NCI-H1694 (cell line): ENCODE data around the gene TGM2.
"Not testable (repeated sequence)": the region's sequence is repeated elsewhere in the genome, so short reads cannot be mapped to it uniquely, and the experiment has no call there.

Experiments used
- DNase-seq: peaks from one replicate; lab custom pipeline; 2025; lab: John Stamatoyannopoulos, UW

The TGM2 gene

DNA sequence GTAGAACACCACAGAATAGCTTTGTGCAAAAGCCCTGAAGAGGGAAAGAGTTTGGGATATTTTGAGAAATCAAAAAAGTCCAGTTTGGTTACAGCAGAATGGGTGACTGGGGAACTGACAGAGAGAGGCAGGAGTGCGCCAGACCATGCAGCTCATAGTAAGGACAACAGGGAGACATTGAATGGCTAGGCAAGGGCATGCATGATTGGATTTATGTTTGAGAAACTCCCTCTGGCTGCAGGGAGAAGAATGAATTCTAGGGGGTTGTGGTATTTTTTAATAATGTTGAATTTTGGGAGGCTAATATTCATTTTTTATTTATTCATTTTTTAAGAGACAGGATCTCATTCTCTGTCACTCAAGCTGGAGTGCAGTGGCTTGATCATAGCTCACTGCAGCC is 49.9 kb downstream of the TGM2 start:
- no peak for DNase-seq

DNA sequence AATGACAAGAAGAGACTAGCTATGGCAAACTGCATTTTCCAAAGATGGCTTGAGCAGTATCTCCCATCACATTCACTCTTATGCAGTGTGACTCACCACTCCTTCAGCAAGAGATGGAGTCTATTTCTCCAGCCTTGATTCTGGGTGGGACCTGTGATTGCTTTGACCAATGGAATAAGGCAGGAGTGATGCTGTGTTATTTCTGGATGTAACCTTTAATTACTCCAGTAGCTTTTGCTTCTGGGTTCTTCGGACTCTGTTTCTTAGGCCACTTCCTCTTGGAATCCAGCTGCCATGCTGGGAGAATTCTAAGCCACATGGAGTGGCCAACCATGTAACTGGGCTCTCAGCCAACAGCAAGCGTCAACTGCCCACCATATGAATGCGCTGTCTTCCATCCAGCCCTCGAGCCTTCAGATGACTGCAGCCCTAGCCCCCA is 50.7 kb downstream of the TGM2 start:
- DNase-seq, result no peak

DNA sequence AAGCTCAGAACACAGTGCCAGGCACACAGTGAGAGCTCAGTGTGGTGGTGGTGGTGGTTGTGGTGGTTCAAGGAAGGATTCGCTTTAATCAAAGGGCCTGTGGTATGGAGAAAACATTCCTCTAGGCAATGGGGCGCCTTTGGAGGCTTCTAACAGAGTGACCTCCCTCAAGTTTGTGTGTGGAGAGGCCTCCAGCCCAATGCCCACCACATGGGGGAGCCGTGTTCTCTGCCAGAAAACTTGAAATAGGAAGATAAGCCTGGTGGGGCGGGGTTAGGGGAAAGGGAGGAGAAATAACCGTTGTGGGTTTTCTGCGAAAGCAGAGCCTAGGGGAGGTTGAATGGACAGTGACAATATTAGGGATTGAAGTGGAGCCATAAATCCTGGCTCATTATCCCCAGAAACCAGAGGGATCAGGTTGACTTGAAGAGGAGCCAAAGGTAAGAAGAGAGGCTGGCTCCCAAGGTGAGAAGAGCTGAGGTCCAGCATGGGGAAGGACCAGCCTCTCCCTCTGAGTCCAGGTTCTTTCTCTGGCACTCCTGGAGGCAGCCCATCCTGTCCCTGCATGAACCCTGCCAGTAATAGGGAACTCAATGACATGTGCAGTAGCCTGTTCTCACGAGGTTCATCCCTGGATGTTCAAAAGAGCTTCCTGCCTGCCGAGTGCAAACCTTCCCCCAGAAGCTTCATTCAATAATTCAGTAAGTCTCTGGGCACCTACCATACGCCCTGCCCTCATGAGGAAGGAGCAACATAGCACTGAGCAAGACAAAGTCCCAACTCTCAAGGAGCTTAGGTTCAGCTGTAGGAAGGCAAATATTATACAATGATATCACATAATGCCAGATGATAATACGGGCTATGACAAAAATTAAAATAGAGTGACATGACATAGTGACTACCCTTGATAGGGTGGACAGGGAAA is 51.4 kb downstream of the TGM2 start:
- DNase-seq, result no peak

DNA sequence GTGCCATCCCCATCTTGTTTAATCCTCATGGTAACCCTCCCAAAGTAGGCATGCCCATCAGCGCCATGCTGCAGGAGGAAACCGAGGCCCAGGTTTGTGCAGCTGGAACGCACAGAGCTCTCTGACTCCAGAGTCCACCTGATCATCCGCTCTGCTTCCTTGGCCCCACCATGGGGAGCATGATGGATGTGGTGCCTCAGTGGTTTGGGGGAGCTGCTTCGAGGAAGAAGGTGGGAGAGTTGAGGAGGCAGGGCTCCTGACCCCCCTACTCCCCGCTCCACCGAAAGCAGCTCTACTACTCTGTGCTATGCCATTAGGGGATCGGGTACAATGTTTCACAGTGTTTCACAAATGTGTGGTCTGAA is 52.2 kb downstream of the TGM2 start:
- no peak for DNase-seq

DNA sequence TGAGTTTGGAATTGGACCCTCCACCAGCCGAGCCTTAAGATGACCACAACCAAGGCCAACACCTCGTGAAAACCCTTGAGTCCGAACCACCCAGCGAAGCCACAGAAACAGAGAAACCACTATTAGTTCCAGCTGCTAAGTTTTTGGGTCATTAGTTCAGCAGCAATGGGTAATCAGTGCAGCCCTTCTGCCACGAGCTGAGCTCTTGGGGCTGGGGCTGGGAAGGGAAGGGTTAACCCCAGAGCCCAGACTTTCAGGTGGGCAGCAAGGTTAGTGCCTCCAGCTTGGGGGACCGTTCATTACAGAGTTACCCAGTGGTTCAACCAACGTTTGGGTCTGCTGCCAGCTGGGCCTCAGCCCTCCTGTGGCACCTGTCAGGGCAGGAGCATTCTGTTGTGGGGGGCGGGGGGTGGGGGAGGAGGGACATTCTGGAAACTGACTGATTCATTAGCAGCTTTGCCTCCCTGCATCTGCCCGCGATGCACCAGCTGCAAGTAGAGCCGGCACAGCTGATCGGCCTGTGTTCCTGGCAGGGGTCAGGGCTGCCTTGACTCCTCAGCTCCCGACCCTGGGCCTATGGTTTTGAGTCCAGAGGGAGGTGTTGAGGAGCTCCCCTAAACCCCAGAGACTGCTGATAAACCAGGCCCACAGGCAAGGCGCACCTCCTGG is 52.7 kb downstream of the TGM2 start:
- DNase-seq, result no peak

DNA sequence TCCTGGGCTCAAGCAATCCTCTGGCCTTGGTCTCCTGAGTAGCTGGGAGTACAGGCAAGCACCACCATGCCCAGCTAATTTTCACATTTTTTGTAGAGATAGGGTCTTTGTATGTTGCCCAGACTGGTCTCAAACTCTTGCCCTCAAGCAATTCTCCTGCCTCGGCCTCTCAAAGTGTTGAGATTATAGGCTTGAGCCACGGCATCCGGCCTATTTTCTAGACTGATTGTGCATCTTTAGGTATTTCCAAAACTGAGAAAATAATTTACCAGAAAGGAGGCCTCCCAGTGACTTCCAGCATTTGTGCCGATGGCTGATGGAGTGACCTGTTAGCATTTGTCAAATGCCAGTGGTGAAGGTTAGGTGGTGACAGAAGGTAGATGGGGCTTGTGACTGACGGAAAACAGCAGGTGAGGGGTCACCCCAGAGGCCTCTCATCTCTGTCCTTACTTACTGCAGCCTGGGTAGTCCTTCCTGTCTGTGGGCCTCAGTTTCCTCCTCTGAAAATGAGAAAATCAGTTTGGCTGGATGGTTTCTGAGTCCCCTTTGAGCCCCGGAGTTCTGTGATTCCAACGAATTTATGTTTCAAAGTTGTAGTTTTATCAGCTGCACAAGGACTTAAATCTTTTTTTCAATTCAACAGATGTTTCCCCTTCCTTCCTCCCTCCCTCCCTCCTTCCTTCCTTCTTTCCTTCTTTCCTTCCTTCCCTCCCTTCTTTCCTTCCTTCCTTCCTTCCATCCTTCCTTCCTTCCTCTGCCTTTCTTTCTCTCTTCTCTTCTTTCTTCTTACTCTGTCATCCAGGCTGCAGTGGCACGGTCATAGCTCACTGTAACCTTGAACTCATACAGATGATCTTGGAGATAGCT is 53.5 kb downstream of the TGM2 start:
- DNase-seq, result no peak

DNA sequence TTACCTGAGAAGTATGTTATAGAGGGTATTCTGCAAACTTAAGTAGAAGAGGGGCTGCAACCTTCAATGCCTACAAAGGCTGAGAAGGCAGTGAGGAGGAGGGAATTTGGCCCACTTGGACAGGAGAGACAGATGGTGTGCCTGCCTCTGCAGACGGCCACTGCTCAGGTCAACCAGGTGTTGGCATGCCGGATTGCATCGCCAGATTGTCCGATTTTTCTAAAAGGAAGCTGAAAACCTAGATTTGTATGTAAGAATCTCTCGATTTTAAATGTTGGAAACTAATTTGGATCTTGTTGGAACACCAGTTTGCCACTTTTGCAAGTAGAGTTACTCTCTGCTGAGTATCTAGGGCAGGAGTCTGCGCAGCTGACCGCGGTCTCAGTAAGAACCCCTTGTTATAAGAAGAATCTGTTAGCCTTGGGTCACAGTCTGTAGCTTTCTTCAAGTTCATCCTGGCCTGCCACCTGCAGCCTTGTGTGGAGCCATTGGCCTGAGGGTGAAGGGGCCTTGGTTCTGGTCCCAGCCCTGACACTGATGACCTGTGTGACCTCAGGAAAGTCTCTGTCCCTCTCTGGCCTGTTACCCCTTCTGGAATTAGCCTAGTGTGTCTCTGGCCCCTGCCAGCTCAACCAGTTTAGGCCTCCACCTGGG is 54.4 kb downstream of the TGM2 start:
- DNase-seq, result no peak

DNA sequence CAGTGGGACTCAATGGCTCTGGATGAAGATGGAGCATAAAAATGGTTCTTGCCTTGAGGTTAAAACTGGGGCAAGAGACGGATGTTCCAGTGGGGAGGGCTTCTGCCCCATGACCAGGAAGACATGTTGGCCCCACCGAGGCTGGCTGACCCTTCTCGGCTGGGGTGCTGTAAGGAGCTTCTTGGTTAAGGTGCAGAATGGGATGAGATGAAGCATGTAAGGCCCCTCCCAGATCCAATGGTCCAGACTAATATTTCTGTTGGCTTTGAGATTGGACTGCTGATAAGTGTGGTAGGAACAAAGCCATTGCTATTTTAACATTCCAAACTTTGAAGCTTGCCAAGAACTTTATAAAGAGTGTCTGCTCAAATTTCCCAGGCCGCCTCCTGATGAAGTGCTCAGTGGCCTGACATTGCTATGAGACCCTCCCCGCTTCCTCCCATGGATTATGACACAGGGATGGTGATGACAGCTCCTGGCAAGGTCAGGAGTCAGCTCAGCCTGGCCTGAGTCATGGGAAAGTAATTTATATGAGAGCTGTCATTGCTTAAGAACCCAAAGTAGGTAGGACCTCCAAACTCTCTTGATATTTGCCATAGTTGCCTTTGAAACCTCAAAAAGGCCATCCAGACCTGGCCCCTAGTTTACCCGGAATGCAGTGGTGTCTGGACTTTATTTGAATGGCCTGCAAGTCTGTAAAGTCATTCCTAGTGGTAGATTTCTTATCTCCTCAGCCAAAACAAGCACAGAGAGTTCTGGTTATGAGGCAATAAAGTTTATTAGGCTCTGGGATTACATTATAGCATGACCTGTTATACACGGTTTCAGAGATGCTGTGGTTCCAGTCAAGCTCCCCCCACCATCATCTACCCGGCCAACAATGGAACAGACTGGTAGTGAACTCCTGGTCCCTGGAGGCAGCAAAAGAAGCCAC is 55.2 kb downstream of the TGM2 start:
- DNase-seq, result no peak

DNA sequence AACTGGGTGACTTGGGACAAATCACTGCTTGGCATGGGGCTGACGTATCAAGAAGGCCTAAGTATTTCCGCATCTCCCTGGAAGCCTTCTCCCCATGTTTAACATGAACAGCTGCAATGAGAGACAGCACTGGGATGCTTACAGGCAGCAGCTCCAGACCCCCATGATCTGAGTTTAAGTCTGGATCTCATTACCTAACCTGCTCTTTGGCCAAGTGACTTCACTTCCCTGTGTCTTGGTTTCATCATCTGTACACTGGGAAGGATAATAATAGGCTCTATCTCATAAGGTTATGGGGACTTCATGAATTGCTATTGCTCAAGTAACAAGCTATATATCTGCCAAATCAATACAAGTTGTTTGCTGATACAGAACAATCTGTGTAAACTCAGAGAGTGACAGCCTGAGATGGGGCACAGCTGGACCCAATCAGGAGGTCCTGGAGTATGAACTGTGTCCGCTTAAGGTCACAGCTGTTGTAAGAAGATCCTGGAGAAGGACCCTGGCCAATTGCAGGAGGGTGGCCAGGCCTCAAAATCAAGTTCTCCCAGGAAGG is 56.0 kb downstream of the TGM2 start:
- DNase-seq, result no peak

DNA sequence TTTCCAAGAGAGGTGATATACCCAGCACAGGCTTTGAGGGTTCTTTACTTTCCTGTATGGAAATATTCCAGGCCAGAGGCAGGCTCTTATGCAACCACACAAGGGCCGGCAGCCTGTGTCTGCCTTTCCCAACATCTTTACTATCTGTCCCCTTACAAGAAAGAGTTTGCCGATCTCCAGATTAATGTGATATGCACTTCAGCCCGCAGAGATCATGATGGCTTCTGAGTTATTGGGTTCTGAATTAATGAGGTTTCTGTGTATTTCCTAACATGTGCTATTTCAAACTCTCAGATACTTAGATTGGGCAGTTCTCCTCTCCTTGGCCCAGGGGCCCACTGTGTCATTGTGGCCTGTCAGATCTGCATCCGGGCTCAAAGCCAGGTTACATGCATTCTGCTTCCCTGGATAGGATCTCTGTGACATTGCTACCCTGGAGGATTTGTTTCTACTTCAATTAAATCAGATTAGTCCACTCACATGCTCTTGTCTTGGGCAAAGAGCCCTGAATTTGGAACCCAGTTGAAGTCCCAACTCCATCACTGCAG is 56.6 kb downstream of the TGM2 start:
- no peak for DNase-seq

DNA sequence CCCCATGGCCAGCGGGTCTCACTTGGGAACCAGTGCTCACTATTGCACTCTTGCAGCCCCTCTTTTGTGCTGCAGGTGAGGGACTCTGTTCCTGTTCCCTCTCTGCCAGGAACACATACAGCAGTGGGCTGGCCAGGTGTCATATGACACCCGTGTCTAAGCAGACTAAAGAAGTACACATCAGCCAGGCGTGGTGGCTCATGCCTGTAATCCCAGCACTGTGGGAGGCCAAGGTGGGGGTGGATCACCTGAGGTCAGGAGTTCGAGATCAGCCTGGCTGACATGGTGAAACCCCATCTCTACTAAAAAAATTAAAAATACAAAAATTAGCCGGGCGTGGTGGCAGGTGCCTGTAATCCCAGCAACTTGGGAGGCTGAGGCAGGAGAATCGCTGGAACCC is 57.2 kb downstream of the TGM2 start:
- DNase-seq, result not testable (repeated sequence)

DNA sequence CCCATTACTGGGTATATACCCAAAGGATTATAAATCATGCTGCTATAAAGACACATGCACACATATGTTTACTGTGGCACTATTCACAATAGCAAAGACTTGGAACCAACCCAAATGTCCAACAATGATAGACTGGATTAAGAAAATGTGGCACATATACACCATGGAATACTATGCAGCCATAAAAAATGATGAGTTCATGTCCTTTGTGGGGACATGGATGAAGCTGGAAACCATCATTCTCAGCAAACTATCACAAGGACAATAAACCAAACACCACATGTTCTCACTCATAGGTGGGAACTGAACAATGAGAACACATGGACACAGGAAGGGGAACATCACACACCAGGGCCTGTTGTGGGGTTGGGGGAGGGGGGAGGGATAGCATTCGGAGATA is 57.7 kb downstream of the TGM2 start:
- DNase-seq, result not testable (repeated sequence)

DNA sequence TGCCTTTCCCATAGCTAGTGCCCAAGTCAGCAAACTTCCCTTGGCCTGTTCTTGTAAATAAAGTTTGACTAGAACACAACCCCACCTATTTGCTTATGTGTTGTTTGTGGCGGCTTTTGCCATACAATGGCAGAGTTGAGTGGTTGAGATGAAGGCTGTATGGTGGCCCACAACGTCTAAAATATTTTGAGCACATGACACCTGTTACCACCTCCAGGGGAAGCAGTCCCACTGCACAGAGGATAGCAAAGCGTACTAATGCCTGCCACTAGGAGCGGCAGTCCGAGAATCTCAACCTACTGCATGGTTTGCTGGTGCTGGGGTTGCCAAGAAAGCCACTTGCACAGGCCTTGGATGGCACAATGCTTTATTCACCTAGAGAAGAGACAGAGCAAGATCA is 58.6 kb downstream of the TGM2 start:
- DNase-seq, result no peak

DNA sequence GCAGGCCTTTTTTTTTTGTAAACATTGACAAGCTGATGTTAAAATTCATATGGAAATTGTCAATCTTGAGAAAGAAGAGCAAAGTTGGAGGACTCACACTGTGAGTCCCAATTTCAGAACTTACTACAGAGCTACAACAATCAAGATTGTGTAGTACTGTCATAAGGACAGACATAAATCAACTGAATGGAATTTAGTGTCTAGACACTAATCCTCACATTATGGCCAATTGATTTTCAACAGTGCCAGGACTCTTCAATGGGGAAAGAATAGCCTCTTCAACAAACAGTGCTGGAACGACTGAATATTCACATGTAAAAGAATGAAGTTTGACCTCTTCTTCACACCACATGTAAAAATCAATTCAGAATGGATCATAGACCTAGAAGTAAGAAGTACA is 60.8 kb downstream of the TGM2 start:
- DNase-seq, result no peak

DNA sequence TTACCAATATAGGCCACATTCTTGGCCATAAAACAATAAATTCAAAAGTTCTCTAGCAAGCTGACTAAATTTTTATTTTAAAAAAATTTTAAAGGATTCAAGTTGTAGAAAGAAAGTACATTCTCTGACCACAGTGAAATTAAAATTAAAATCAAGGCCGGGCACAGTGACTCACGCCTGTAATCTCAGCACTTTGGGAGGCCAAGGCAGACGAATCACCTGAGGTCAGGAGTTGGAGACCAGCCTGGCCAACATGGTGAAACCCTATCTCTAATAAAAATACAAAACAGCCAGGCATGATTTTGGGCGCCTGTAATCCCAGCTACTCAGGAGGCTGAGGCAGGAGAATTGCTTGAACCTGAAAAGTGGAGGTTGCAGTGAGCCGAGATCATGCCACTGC is 62.9 kb downstream of the TGM2 start:
- DNase-seq, result not testable (repeated sequence)

DNA sequence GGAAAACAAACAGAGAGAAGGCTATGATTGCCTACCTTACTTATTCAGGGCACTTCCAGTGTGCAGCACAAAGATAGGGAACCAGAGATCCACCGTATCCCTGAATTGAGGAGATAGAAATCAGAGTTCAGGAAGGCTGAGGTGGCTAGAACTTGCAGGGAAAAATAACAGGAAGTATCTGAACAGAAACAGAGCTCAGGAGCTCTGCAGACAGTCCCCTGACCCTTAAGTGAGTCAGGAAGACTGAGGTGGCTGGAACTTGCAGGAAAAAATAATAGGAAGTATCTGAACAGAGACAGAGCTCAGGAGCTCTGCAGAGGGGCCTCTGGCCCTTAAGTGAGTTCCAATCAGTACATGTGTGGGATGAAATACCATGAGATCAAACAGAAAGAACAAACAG is 66.1 kb downstream of the TGM2 start:
- no peak for DNase-seq

DNA sequence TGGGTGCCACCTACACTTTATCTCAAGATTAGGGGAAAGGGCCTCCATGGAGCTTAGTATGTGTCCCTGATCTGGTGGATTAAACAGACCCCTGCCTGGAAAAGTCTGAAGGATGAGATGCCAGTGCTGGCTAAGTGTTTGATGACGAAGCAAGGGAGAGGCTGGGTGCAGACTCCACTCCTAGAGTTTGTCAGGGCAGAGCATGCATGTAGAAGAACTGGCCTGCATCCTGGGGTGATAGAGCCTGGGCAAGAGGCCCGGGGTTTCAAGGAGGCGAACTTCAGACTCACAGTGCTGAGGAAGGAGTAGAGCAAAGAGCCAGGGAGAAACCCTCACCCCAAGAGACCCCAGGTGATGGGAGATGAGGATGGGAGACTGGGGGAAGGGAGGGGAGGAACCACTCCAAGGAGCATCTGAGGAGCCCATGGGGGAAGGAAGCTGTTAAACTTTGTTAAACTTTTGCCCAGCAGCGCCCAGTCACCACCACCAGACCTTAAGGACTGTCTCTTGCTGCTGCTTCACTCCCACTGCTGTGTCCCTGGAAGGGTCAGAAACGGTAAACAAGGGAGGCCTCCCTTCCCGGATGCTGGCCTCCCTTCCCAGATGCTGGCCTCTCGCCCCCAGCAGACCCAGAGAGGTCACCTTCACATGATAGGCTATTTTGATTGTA is 69.9 kb downstream of the TGM2 start:
- DNase-seq, result no peak

DNA sequence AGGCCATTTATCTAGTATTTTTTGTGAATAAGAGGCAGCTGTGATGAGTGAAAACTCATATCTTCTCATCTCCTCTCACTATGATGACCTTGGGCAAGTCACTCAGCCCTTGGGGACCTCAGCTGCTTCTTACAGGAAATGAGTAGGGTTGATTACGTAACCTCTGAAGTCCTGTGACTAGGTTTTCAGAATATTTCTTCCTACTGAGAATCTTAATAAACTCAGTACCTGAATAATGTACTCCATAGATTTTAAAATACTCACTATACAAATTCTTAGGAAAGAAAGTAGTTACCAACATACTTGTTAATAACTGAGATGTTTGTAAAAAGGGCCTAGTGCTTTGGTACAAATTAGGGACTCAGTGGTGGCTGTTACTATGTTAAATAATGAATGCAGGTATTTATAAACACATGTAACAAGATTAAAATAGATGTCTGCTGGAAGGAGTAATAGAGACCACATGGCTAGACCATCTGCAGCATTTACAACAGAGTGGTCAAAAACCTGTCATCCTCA is 70.6 kb downstream of the TGM2 start:
- DNase-seq, result no peak

DNA sequence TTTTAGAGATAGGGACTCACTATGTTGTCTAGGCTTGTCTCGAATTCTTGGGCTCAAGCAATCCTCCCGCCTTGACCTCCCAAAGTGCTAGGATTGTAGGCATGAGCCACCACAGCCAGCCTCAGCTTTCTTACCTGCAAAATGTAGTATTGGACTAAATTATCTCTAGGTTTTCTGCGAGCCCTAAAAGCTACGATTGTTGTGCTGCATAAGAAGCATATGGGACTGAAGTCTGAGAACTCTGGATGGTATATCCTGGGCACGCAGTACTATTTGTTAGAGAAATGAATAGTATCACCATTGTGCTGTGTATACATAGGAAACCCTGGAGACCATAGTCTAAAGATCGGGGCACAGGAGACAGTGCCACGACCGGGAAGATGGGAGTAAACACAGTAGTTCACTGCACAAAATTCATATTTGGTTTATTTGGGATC is 71.4 kb downstream of the TGM2 start:
- DNase-seq, result no peak
